COLO829 (cell line): ENCODE results near the gene ZFP36.
"Not testable (repeated sequence)": the region's sequence is repeated elsewhere in the genome, so short reads cannot be mapped to it uniquely, and the experiment has no call there.

ENCODE experiments used
- DNase-seq: peaks from one replicate; pipeline ENCODE4 v3.0.0; 2012; ENCODE audit warnings: low spot score

ZFP36 gene

GRCh38 chr19:39446365-39447084 lies 39.9 kb downstream of the ZFP36 start:
- no peak for DNase-seq

DNA sequence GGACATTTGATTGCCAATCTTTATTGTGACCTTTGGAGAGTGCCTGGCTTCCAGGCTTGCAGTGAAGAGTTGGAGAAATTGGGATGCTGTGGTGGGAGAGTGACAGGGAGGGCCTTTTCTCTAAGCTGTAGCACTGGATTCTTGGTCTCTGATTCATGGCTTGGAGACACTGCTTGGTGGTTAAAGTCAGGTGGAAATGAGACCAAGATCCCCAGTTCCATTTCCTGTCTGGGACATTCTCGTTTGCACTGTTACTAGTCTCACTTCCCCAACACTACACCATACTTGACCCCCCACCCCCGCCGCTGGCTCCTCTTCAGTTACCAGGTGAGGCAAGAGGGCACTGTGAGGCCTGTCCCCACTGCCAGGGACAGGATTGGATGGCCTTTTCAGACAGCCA lies 41.6 kb downstream of the ZFP36 start:
- DNase-seq: no peak

DNA sequence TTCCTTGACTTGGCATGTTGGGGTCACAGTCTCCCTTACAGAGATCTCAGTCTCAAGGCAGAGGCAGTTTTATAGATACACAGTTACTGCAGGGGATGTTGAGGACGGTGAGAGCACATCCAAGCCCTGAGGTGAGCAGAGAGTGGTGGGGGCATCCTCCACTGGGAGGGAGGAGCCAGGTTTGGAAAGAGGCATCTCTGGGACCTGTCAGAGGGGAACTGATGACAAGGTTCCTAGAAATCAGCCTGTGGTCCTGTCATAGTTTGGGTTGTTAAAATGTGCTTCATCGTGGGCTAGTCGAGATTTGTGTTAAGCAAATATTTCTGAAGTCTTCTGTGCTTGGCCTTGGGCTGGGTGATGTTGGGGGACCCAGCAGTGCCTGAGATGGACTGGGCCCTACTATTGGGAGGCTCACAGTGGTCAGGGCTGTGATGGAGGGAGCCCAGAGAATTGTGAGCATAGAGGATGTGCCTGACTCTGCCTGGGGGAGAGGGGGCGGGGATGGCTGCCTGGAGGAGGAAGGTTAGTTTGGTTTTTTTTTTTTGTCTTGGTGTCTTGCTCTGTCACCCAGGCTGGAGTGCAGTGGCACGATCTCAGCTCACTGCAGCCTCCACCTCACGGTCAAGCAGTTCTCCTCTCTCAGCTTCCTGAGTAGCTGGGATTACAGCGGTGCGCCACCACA lies 42.6 kb downstream of the ZFP36 start:
- DNase-seq: no peak

DNA sequence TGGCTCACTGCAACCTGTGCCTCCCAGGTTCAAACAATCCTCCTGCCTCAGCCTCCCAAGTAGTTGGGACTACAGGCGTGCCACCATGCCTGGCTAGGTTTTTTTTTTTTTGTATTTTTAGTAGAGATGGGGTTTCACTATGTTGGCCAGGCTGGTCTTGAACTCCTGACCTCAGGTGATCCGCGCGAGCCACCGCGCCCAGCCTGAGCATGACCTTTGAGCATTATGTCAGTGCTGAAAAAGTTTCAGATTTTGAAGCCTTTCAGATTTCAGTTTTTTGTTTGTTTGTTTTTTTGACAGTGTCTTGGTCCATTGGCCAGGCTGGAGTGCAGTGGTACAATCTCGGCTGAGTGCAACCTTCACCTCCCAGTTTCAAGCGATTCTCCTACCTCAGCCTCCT lies 44.6 kb downstream of the ZFP36 start:
- not testable (repeated sequence) for DNase-seq
